Activated B cell treated with CpG ODN at 0.5 μM for 24 hours (primary cell): ENCODE measurements around the gene CYP26B1. TPM values are rescaled to one million over a fixed set of nuclear protein-coding genes. Genes with fewer than 3 reads are reported as not detected.

Experiments used
- ATAC-seq: fragments of 200-7000 bp; cut with Tn5 transposase; one replicate; pipeline ENCODE4 v1.10.0; 2021; ENCODE audit warnings: low read depth, mild to moderate bottlenecking, moderate library complexity
- CTCF ChIA-PET: fragments of 350-600 bp; sonication (Branson Sonifier 250); formaldehyde crosslinking; loops from one replicate; lab custom pipeline; 2021; ENCODE audit warnings: antibody characterized with exemption; lab: Charles Lee
- POLR2A ChIA-PET: fragments of 350-600 bp; sonication (Branson Sonifier 250); formaldehyde crosslinking; loops from one replicate; lab custom pipeline; 2021; ENCODE audit warnings: antibody characterized with exemption; lab: Charles Lee
- DNase-seq: peaks from one replicate; pipeline ENCODE4 v3.0.0; 2022
- H3K27ac Mint-ChIP-seq: one replicate; pipeline ENCODE4 v1.8.0; 2020; ENCODE audit warnings: mixed read lengths
- H3K27me3 Mint-ChIP-seq: one replicate; pipeline ENCODE4 v1.8.0; 2021; ENCODE audit warnings: mixed read lengths
- H3K36me3 Mint-ChIP-seq: one replicate; pipeline ENCODE4 v1.8.0; 2021; ENCODE audit warnings: low read depth, mixed read lengths
- H3K4me1 Mint-ChIP-seq: one replicate; pipeline ENCODE4 v1.8.0; 2021; ENCODE audit warnings: mixed read lengths
- H3K4me3 Mint-ChIP-seq: one replicate; pipeline ENCODE4 v1.8.0; 2020; ENCODE audit warnings: mild to moderate bottlenecking, mixed read lengths
- H3K9me3 Mint-ChIP-seq: one replicate; pipeline ENCODE4 v1.8.0; 2020; ENCODE audit warnings: mixed read lengths
- CTCF ChIP-seq: fragments of 200-600 bp; IDR thresholded peaks from one replicate; pipeline ENCODE4 v1.8.0; 2022; ENCODE audit warnings: antibody characterized with exemption, mild to moderate bottlenecking
- intact Hi-C: fragments of 100-400 bp; cut with micrococcal nuclease; formaldehyde crosslinking; loops from one replicate; pipeline ENCODE4 v1.15.1; 2024
- total RNA-seq: library from RNA; stranded (reverse); gene quantifications from 2 replicates; pipeline ENCODE4 v1.2.3, GENCODE V29; 2022

CYP26B1 gene
- total RNA-seq, result not detected in 2 replicates

GRCh38 chr2:72147303-72147971 lies at the start of gene CYP26B1:
Gene CYP26B1, minus strand, starts transcription at chr2:72147862. Its CDS starts 28 bp downstream, at chr2:72147834.
- H3K27me3 Mint-ChIP-seq, result peaks cover 66% of the 10 kb centered on the region
- intact Hi-C loops, result loop anchor here (5.0 to 10.0 kb wide), 3 partner anchors 427 to 1147 kb away; partner anchors contain the start of genes EGR4 and EMX1
- H3K36me3 Mint-ChIP-seq, result no peaks in the 10 kb centered on the region
- ChIA-PET CTCF (no interaction called here), POLR2A (no interaction called here)
- H3K4me3 Mint-ChIP-seq, result peak within 1 kb of the TSS; percentile 83
- no peak for DNase-seq
- no peak for TF ChIP-seq CTCF
- ATAC-seq, result no peak
- H3K9me3 Mint-ChIP-seq, result peaks cover 4% of the 10 kb centered on the region
- H3K4me1 Mint-ChIP-seq, result peaks cover 47% of the 10 kb centered on the region
- no peak within 1 kb of the TSS for H3K27ac Mint-ChIP-seq

GRCh38 chr2:72193723-72194122 lies 46.1 kb upstream of the CYP26B1 start:
- Mint-ChIP-seq H3K36me3 (no peaks in the 10 kb centered on the region), H3K27me3 (no peaks in the 10 kb centered on the region), H3K9me3 (no peaks in the 10 kb centered on the region), H3K4me3 (no peak overlapping the region), H3K27ac (no peak overlapping the region), H3K4me1 (no peaks in the 10 kb centered on the region)
- ChIA-PET CTCF (interaction anchor here (0.7 kb wide), 1 partner anchor 9 kb away, joined by 3 read pairs; no protein-coding TSS in a partner anchor), POLR2A (no interaction called here)
- no peak for ATAC-seq
- no peak for TF ChIP-seq CTCF
- DNase-seq, result no peak
- intact Hi-C loops, result no loop called here

GRCh38 chr2:72191441-72191840 lies 43.8 kb upstream of the CYP26B1 start:
- DNase-seq (no peak), ATAC-seq (no peak)
- Mint-ChIP-seq H3K27ac (no peak overlapping the region), H3K36me3 (peaks cover 3% of the 10 kb centered on the region), H3K4me3 (no peak overlapping the region), H3K9me3 (peaks cover 4% of the 10 kb centered on the region), H3K4me1 (no peaks in the 10 kb centered on the region), H3K27me3 (no peaks in the 10 kb centered on the region)
- CTCF ChIA-PET, result no interaction called here
- POLR2A ChIA-PET, result no interaction called here
- no peak for TF ChIP-seq CTCF
- intact Hi-C loops, result no loop called here

GRCh38 chr2:72185206-72185605 lies 37.5 kb upstream of the CYP26B1 start:
- no peak for TF ChIP-seq CTCF
- intact Hi-C loops, result no loop called here
- POLR2A ChIA-PET, result no interaction called here
- no peaks in the 10 kb centered on the region for H3K27me3 Mint-ChIP-seq
- peaks cover 4% of the 10 kb centered on the region for H3K9me3 Mint-ChIP-seq
- DNase-seq (no peak), ATAC-seq (no peak)
- CTCF ChIA-PET, result no interaction called here
- no peak overlapping the region for H3K27ac Mint-ChIP-seq
- no peaks in the 10 kb centered on the region for H3K4me1 Mint-ChIP-seq
- H3K36me3 Mint-ChIP-seq, result peaks cover 3% of the 10 kb centered on the region
- no peak overlapping the region for H3K4me3 Mint-ChIP-seq

GRCh38 chr2:72183466-72183865 lies 35.8 kb upstream of the CYP26B1 start:
- Mint-ChIP-seq H3K4me3 (no peak overlapping the region), H3K27ac (no peak overlapping the region), H3K36me3 (peaks cover 15% of the 10 kb centered on the region), H3K9me3 (peaks cover 4% of the 10 kb centered on the region), H3K4me1 (no peaks in the 10 kb centered on the region), H3K27me3 (no peaks in the 10 kb centered on the region)
- DNase-seq (no peak), ATAC-seq (no peak)
- POLR2A ChIA-PET, result no interaction called here
- CTCF ChIA-PET, result no interaction called here
- intact Hi-C loops, result no loop called here
- TF ChIP-seq CTCF, result no peak
